Measurements from ENCODE around the gene SV2B.
A peak's percentile ranks its signal among the peaks of the same experiment; 100 is the strongest.

The SV2B gene

DNA sequence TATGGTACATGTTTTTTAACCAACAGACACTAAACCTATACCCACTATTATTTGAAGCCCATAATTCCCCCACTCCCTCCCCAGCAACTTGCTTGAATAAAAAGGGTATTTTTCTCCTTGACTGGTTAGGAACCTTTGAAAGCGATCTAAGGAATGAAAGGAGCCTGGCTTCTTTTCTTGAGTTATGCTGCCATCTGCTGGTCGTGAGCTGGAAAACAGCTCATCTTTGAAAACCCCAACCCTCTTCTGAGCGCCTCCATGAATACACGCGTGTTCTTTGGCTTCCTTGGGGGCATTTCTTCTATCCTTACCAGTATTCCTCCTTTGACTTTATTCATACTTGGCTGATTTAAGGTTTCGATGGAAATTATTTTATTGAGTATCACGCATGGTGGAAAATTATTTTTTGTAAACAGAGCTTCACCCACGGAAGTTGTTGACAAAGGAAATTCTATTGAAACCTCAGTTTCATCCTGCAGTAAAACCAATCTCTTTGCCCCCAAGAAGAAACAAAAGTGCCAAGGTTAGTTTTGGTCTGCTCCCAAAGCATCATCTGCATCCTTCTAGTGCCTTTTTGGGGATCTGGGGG, 171.6 kb downstream of the SV2B start:
- DNase-seq (ENCODE audit: low spot score): peak; percentile 67

DNA sequence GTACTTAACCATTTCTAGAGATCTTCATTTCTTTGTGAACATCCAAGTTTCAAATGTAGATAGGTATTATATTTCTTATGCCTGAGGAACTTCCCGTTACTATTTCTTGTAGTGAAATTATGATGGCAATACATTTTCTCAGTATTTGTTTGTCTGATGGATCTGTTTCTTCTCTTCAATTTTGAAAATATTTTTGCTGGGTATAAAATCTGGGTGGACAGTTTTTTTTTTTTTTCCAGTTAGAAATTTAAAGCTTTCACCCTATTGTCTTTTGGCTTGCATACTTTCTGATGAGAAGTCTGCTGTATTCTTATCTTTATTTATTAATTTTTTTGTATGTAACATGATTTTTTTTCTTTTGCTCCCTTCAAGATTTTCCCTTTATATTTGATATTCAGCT, 175.8 kb downstream of the SV2B start:
- no peak for DNase-seq (ENCODE audit: low spot score)

DNA sequence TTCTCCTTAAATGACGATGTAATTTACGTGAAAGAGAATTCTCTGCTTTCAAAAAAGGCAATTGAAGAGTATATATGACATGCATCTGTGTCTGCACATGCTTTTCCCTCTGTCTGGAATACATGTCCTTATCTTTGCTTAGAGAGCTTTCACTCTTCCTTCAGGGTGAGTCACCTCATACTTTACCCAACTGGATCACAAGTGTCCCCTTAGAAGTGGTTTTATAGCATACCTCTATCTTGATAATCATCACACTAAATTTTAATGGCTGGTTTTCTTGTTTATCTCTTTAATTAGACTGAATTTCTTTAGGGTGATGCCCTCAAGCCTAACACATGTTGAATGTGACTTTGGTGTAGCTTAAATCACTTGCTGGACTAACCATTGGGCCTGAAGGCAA, 178.9 kb downstream of the SV2B start:
- no peak for DNase-seq (ENCODE audit: low spot score)

DNA sequence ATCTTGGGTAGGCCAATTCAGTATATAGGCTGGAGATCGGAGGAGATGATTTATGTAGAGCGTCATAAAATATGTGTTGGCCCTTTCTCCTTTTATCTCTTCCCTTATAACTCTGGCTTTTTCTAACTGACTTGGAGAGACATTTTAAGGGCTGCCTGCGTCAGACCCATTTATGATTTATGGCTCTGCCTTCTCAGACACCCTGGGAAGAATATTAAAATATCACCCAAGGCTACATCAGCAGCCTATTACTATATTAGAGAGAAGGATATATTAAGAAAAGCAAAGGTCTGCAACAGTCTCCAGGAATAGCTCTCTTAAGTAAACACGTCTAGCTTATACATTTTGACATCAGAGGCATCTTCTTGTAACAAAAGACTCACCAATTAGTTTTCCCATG, 179.4 kb downstream of the SV2B start:
- DNase-seq (ENCODE audit: low spot score): no peak

DNA sequence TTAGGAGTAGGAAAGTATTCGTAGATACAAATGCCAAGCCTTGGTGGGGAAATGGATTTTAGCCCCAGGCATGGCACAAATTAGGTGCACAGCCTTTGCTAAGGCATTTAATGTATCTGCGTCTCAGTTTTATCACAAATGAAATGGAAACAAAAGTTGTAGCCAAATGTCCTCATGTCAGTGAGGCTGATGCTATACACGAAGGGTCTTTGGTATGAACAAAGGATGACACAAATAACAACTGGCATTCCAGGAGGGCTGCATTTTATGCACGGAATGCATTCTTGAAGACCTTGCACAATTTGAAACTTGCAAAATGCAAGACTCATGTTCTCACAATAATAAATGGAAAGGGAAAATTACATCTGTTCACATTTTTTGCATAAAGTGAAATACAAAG, 181.9 kb downstream of the SV2B start:
- no peak for DNase-seq (ENCODE audit: low spot score)

DNA sequence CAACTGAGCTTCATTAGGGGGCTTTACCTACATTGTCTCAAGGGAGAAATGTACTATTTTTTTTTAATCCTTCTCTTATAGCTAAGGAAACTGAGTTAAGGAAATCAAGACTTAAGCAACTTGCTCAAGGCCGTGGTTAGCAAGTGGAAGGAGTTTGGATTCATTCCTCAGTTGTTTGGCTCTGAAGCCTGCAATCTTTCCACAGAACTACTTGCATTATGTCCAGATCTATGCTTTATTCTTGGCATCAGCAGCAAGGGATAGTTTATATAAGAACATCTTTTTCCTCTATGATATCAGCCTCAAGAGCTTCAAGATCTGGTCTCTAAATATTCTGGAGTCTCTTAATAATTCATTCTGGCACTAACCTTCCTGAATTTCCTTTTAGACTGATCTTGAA, 182.4 kb downstream of the SV2B start:
- no peak for DNase-seq (ENCODE audit: low spot score)

DNA sequence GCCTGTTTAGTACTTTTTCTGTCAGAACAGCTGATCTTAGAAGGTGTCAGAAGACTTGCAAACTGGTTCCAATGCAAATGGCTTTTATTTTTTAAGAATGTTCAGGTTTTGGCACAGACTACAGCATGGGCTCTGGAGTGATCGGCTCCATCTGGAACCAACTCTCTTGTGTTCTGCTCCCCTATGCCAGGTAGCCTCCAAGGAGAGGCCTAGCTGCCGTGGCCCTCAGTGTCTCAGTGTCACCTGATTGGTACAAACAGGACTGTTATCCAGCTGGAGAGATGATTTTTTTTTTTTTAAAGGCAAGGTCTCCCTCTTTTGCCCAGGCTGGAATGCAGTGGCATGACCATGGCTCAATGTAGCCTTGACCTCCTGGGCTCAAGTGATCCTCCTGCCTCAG, 183.1 kb downstream of the SV2B start:
- DNase-seq (ENCODE audit: low spot score): no peak

DNA sequence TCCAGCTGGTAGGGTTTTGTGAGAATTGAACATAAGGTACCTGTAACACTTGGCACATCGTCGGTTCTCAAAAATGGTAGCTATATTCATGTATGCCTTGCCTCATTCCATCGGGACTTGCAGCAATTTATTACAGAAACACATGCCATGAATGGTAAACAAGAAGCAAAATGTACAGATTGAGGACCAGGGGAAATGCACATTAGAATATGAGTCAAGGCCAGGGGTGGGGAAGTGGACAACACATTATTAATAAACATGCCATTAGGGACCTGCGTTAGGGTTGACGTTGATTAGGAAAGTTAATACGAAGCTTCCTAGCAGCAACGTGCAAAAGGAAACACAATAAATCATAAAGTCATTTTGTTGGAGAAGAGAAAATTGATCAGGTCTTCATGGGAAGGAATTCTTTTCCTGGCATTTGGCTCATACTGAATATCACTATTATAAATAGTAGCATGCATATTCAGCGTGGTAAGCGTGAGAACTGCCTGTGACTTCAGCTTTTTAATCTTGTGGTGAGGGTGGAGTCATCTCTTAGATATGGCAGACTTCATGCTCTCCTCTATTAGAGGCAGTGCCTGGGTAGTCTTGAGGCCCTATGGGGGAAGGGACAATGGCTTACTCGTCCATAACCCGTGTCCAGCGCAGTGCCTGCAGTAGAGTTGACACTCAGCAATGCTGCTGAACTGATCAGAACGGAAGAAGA, 184.9 kb downstream of the SV2B start:
- no peak for DNase-seq (ENCODE audit: low spot score)

DNA sequence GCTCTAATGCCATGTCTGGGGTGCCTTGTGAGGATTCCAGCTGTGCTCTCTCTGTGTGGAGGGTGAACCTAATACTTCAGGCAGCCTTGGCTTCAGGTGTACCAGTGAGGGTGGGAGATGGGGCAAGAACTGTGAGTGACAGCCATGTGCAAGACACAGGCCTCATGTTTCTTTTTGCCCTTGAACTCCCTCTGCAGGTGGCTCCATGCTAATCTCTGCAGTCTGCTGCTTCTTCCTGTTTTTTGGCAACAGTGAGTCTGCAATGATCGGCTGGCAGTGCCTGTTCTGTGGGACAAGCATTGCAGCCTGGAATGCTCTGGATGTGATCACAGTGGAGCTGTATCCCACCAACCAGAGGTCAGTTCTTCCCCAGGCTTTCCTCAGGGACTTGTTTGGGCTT, 189.3 kb downstream of the SV2B start:
- no peak for DNase-seq (ENCODE audit: low spot score)

DNA sequence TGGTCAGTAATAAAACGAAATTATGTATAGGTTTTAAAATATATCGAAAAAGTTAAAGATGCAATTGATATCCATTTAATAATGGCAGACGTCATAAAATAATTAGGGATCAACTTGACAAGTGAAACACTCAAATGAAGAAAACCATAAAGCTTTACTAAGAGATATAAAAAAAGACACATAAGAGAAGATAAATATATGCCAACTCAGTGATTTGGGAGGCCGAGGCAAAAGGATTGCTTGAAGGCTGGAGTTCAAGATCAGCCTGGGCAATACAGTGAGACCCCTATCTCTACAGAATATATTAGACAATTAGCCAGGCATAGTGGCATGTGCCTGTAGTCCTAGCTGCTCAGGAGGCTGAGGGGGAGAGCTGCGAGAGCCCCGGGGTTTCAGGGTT, 190.5 kb downstream of the SV2B start:
- no peak for DNase-seq (ENCODE audit: low spot score)

DNA sequence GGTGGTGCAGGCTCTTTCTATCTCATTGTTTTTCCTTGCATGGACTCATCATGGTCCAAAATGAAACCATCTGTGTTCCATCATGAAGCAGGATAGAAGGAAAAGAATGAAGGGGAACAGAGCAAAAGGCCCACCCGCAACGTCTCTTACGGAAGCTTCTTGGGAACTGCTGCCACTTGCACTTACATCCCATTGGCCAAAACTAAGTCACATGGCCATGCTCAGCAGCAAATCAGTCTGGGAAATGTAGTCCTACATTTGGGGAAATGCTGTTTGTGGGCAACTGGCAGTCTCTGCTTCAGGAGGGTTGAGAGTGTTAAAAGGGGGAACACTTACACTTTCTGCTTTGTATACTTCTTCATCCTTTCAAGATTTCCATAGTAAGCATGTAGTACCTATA, 191.6 kb downstream of the SV2B start:
- DNase-seq (ENCODE audit: low spot score): peak; percentile 35

DNA sequence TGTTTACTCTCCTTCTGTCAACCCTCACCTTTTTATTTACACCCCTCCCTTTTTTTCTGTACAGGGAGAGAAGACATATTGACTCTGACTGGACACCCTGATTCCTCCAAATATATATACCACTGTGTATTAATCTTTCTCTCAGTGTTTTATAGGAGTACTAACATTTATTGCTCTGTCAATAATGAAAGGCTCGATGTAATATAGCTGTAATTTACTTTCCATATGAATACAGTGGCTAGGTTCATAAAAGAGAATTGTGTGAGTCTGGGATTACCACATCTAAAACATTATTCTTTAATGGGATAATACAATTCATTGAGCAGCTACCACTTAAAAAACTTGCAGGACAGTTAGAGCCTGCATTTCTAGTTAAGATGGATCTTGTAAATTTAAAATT, 194.3 kb downstream of the SV2B start:
- no peak for DNase-seq (ENCODE audit: low spot score)

DNA sequence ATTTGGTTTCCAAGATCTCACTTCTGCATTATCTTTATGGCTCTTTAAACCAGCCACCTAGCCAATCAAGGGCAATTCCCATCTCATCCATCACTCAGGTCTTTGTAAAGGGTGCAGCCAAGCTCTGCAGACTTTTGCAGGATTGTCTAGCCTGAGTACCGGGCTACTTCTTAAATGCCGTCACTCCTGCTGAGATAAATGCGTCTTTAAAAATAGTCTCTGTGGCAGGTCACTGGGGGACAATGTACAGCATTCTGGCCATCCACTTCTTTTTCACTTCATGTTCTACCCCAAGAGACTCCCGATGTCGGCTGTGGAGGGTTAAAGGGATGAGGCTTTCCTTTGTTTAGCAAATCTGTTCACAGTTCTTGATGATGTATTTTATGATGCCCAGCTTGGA, 194.7 kb downstream of the SV2B start:
- DNase-seq (ENCODE audit: low spot score): no peak

DNA sequence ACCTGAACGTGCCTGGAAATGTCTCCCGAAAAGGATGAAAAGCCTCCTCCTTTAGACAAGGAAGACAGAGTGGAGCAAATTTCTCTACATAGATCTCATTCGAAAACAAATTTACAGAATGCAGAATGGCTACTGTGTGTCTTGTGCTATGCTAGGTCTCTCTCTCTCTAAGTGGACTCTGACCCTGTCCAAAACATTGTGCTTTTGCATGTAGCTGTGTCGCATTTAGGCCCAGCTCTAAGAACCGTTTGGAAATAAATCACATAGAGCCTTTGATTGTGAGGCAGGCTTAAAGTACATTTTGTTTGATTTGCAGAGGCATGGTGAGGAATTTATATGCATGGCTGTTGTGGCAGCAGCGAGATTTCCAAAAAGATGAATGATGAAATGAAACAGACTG, 198.0 kb downstream of the SV2B start:
- no peak for DNase-seq (ENCODE audit: low spot score)

DNA sequence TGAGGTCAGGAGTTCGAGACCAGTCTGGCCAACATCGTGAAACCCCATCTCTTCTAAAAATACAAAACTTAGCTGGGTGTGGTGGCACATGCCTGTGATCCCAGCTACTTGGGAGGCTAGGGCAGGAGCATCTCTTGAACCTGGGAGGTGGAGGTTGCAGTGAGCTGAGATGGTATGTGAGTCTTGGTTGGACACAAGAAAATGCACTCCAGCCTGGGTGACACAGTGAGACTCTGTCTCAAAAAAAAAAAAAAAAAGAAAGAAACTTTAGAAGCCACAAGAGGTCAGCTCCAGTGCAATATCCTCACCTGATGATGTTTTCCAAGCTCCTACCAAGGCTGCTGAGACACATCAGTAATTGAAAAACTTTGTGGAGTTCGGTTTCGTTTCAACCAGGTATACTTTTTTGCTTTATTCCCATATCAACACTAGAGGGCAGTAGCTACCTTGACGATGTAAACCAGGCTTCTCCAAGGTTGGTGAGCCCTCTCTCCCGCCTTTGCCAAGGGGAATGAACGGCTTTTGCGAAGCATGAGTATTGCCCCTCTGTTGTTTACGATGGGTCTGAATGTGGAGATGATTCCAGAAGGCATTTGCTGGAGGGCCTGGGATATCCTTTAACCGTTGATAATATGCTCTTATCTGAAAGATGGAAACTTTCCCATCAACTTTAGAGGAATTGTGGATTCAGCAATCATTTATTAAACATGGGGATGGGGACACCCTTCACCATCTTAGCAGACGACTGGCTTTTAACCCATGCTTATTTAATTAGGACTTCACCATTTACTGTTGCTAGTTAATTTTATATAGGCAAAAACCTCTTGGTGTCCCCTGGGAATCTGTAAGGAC, 202.8 kb downstream of the SV2B start:
- peak; percentile 80 for DNase-seq (ENCODE audit: low spot score)

DNA sequence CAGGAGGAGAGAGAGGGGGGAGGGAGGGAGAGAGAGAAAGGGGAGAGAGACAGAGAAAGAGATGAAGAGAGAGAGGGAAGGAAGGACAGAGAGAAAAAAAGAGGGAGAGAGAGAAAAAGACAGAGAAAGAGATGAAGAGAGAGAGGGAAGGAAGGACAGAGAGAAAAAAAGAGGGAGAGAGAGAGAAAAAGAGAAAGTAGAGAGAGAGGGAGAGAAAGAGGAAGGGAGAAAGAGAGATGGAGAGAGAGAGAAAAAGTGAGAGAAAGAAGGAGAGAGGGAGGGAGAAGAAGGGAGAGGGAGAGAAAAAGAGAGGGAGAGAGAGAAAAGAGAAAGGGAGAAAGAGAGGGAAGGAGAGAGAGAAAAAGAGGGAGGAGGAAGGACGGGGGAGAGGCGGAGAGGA, 204.2 kb downstream of the SV2B start:
- DNase-seq (ENCODE audit: low spot score): no peak

DNA sequence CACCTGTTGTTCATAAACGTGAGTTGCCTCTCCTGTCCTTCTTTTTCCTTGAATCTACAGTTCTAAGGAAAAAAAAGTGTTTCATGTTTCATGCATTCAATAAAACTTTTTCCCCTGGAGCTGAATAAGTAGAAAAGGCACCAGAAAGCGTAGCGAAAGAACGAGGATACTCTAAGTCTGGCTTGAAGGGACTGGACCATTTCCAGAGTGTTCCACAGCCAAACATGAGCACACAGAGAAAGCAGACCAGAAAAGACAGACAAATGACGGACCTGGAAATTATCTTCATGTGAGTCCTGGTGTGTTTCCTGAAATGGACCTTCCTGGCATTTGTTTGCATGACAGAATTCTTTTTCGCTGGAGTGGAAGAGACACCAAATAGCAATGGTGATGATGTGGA, 204.7 kb downstream of the SV2B start:
- no peak for DNase-seq (ENCODE audit: low spot score)

DNA sequence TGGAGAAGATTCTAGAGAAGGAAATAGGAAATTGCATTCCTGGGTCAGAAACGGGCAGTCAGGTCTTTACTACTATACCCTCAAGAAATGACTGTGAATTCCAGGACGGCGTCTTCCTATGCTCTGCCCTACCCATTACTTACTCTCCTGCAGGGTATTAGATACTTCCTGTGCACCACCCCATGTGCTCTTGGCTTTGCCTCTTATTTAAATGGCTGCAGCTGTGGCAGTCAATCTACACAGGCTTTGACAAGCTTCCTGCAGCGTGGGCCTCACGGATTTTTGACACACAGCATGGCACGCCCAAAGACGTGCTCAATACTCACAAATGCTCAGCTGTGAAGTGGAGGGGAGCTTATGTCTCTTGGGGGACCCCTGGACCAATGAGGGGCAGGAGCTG, 206.1 kb downstream of the SV2B start:
- no peak for DNase-seq (ENCODE audit: low spot score)

DNA sequence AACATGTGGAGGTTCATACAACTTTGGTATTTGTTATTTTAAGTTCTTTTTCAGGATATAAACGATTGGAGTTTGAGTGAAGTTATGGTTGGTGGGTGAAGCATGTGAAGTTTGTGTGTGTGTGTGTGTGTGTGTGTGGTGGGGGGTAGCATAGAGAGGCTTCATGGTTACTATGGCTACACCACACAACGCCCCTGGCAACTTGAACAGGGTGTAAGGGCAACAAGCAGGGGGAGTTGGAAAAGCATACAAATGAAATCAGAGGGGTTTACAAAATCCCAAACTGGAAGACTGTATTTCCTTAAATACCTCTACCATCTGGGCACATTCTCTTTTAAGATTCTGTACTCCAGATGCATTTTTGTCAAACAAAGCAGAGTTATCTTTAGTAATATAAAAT, 207.5 kb downstream of the SV2B start:
- DNase-seq (ENCODE audit: low spot score): no peak

DNA sequence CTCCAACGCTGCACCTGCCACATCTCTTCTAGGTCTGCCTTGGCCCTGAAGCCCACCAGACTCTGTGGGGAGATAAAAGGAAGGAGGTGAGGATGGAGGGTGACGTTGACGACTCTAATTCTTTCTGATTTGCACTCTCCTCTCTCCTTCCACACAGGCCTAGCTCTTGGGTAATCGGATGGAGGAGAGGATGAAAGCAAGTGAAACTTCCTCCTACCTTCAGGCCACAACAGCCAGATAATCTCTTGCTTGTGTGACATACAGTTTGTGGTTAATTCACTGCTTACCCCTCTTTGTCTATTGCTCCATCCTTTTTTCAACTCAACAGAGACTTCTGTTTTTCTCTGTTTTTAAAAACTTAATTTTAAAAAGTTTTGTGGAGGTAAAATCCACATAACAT, 208.1 kb downstream of the SV2B start:
- DNase-seq (ENCODE audit: low spot score): no peak

DNA sequence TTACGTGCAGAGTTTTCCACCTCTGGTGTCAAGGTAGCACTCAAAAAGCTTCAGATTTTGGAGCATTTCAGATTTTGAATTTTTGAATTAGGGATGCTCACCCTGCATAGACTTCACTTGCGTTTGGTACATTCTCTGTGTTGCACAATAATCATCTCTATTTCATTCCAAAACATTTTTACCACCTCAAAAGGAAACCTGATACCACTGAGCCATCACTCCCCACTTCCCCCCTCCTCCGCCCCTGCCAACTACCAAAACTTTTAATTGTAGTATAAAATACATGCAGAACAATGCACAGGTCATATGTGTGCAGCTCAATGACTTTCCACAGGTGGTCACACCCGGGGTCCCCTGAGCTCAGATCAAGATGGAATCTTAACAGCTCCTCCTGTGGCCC, 208.8 kb downstream of the SV2B start:
- no peak for DNase-seq (ENCODE audit: low spot score)

DNA sequence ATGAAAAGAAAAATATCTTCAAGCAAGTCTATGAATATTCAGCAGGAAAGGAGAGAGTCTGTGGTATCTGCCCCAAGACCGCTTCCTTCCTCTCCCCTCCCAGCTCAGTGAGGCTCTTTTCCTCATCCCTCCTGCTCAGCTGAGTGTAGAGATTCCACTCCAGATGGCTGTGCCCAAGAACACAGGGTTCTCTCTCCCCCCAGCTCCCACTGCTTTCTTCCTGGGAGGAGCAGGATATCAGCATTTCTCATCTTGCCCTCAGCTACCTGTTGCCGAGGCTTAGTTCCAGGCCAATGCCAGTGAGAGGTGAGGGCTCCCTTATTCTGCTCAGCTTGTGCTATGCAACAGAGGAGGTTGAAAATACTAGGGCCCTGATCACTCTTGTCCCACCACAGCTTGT, 211.9 kb downstream of the SV2B start:
- DNase-seq (ENCODE audit: low spot score): no peak

DNA sequence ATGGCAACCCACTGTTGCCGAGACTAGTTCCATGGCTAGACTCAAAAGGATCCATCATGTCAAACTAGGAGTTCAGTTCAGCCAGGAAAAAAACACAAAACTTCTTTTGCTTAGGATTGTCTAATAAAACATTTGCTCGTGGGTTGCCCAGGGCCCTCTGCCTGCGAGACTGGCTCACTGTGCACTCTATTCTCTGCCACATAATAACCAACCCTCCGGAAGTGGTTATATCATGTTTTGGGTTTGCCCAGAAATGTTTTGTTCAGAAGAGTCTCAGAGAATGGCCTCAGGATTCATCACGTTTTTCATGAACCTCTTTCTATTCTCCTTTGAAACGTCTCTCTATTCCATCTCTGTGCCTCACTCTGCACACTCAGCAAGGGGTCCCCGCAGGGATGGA, 216.1 kb downstream of the SV2B start:
- no peak for DNase-seq (ENCODE audit: low spot score)
